Vagina (tissue), 2 donors: ENCODE measurements around the gene CAPZB.

Source experiments
- CTCF ChIP-seq, 3 experiments: fragments of 450-650 bp in 2 of 3; fragments of 200-600 bp in 1 of 3; sonication (generic) in 1 of 3; IDR thresholded peaks; one replicate each; pipeline ENCODE4 v1.5.1; 2017 to 2019; ENCODE audit warnings: antibody characterized with exemption in 3 of 3, mild to moderate bottlenecking in 2 of 3, moderate library complexity in 2 of 3
- POLR2A ChIP-seq, 2 donors: fragments of 450-650 bp; IDR thresholded peaks; one replicate each; pipeline ENCODE4 v1.6.1; 2017; ENCODE audit warnings: antibody characterized with exemption in 2 of 2, mild to moderate bottlenecking in 2 of 2, moderate library complexity in 2 of 2

GRCh38 chr1:19312782-19313635, 172.3 kb downstream of the CAPZB start:
- TF ChIP-seq POLR2A (IDR thresholded peaks at IDR 0.05) (no peak), CTCF (IDR thresholded peaks at IDR 0.05) (no peak)
